VCaP (cell line): ENCODE results near the gene PELI2.

Source experiments
- H3K27ac ChIP-seq: fragments of 450-650 bp; 2 replicates; pipeline ENCODE4 v1.5.1; 2017
- CTCF ChIP-seq: fragments of 450-650 bp; conservative IDR thresholded peaks from 2 replicates; pipeline ENCODE4 v1.5.1; 2017; ENCODE audit warnings: mild to moderate bottlenecking, moderate library complexity

PELI2 gene

DNA sequence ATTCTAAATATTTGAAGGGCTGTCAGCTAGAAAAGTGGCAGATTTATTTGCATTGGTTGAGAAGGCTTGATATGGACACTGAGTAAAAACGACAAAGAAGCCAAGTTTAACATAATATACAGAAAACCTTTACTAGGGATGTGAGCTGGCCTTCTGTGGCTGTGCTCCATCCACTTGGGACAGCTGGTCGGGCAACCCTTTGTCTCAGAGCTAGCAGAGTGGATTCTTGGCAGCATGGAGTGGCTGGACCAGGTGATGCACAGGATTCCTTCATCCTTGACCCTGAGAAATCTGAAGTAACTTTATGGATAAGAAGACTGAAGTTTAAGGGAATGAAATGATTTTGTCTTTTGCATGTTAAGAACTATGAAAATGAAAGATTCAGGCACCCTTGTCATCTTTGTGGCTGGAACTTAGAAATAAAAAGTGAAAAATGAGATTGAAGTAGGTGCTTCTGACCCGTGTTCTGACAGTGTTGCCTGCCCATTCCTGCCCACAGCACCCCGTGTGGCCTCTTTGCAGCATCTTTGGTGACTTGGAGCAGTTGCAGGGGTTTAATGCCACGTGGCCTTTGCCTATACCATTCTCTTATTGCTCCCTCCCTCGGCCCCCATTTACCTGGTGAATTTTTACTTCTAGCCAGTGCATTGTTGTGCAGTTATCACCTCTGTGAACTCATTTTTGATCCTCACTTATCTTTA lies 32.6 kb downstream of the PELI2 start:
- TF ChIP-seq CTCF: no peak
- no peak overlapping the region for H3K27ac ChIP-seq

GRCh38 chr14:56152221-56152620 lies 34.0 kb downstream of the PELI2 start:
- H3K27ac ChIP-seq: no peak overlapping the region
- no peak for TF ChIP-seq CTCF

- no peak for TF ChIP-seq CTCF
- no peak overlapping the region for H3K27ac ChIP-seq
These were observed 35.1 kb downstream of the PELI2 start for GRCh38 chr14:56153267-56153666.

DNA sequence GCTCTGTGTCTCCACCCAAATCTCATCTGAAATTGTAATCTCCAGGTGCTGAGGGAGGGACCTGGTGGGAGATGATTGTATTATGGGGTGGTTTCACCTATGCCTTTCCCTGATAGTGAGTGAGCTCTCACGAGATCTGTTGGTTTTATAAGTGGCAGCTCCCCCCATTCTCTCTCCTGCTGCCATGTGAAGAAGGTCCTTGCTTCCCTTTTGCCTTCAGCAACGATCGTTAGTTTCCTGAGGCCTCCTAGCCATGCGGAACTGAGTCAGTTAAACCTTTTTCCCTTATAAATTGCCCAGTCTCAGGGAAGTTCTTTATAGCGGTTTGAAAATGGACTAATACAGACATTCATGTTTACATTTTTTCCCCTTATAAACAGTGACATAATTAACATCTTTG lies 36.1 kb downstream of the PELI2 start:
- no peak overlapping the region for H3K27ac ChIP-seq
- TF ChIP-seq CTCF: no peak

GRCh38 chr14:56156096-56156495 lies 37.9 kb downstream of the PELI2 start:
- TF ChIP-seq CTCF: no peak
- H3K27ac ChIP-seq: no peak overlapping the region

DNA sequence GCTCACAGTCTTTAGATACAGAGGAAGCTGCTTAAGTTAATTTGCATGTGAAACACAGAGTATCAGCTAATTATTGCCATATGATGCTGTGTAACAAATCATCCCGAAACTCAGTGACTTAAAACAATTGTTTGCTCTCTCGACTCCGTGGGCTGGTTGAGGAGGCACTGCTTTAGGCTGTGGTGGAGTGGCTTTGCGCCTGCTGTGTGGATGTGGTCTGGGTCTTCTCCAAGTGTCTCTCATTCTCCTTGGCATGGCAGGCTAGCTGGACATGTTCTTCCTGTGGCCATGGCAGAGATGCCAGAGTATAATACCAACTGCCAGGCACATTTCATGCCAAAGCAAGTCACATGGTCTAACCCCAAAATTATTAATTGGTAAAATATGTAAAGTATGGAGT lies 40.9 kb downstream of the PELI2 start:
- no peak overlapping the region for H3K27ac ChIP-seq
- TF ChIP-seq CTCF: no peak

GRCh38 chr14:56160088-56160487 lies 41.9 kb downstream of the PELI2 start:
- TF ChIP-seq CTCF: no peak
- H3K27ac ChIP-seq: no peak overlapping the region
